ENCODE data around the gene KIAA0825. TPM values are rescaled to one million over a fixed set of nuclear protein-coding genes. Genes with fewer than 3 reads are reported as not detected.

KIAA0825 gene
- total RNA-seq, 6 experiments from 2014 or later = 1.3 to 2.8 (median 1.7) TPM

DNA sequence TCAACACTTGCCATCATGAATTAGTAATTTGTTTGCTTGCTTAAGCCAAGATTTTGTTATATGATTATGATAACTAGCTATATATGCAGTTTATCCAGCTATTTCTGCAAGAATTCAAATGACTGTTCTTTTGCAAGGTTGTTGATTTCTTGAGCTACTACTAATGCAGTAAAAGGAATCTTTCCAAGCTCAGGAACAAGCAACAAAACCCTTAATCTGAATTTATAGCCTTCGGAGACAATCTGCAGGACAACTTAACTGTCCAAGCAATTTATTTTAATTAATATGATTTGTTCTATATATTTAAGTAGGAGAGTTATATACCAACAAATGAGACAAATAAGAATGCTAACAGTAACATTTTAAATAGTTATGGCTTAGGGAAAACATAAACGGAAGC lies 450.3 kb downstream of the KIAA0825 start:
- H3K27me3 Mint-ChIP-seq (ENCODE audit: insufficient read depth) = no peaks in the 10 kb centered on the region; the same call in 1 of the 2 replicates
- H3K4me1 Mint-ChIP-seq (ENCODE audit: low read depth) = peaks cover 8% of the 10 kb centered on the region; the same call in 1 of the 2 replicates
- H3K9me3 Mint-ChIP-seq = peaks cover 4% of the 10 kb centered on the region; the same call in 1 of the 2 replicates
- no peak overlapping the region for H3K4me3 Mint-ChIP-seq
- no peak for DNase-seq
- no peak overlapping the region for H3K27ac Mint-ChIP-seq
- TF ChIP-seq, protein P1, sequence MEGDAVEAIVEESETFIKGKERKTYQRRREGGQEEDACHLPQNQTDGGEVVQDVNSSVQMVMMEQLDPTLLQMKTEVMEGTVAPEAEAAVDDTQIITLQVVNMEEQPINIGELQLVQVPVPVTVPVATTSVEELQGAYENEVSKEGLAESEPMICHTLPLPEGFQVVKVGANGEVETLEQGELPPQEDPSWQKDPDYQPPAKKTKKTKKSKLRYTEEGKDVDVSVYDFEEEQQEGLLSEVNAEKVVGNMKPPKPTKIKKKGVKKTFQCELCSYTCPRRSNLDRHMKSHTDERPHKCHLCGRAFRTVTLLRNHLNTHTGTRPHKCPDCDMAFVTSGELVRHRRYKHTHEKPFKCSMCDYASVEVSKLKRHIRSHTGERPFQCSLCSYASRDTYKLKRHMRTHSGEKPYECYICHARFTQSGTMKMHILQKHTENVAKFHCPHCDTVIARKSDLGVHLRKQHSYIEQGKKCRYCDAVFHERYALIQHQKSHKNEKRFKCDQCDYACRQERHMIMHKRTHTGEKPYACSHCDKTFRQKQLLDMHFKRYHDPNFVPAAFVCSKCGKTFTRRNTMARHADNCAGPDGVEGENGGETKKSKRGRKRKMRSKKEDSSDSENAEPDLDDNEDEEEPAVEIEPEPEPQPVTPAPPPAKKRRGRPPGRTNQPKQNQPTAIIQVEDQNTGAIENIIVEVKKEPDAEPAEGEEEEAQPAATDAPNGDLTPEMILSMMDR (IDR thresholded peaks at IDR 0.05) = no peak
- 0 out of 2 replicates have a peak, but pooled peaks cover 4% of the 10 kb centered on the region for H3K36me3 Mint-ChIP-seq (ENCODE audit: low read depth)

DNA sequence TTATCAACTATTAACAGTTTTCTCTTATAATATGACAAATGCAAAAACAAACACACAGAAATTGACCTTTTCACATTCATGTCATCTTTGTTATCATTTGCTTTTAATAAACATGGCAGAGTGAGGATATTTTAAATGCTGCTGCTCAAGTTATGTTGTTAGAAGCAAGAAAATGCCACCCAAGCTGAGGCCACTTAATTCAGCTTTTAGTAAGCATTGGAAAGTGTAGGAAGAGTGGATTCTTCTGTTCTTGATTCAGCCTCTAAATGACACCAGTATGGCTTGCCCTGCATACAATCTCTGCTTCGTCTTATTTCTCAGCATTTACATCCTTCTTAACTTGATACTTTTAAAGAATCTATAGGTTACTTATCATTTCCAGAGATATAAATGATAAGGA lies 456.6 kb downstream of the KIAA0825 start:
- Mint-ChIP-seq H3K27ac (no peak overlapping the region), H3K4me3 (no peak overlapping the region), H3K9me3 (peaks cover 4% of the 10 kb centered on the region; the same call in 1 of the 2 replicates), H3K27me3 (ENCODE audit: insufficient read depth) (no peaks in the 10 kb centered on the region; the same call in 1 of the 2 replicates), H3K36me3 (ENCODE audit: low read depth) (no peaks in the 10 kb centered on the region), H3K4me1 (ENCODE audit: low read depth) (peaks cover 8% of the 10 kb centered on the region)
- no peak for DNase-seq
- TF ChIP-seq, protein P1 (IDR thresholded peaks at IDR 0.05) = no peak

DNA sequence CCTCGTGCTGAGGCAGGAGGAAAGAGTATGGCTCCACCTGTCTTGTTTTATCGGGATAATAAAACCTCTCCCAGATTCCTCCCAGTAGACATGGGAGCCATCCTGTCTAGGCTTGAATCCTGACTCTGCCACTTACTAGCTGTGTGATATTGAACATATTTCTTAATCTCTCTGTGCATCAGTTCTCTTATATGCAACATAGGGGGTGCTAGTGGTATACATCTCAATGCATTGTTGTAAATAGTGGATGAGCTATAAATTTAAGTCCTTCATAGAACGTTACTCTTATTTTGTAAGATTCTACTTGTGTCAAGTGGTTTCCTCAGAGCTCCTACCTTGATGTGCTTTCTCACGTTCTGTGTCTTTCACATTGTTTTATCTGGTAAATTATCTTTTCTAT lies 459.3 kb downstream of the KIAA0825 start:
- no peaks in the 10 kb centered on the region for H3K27me3 Mint-ChIP-seq (ENCODE audit: insufficient read depth)
- peaks cover 3% of the 10 kb centered on the region; the same call in 1 of the 2 replicates for H3K9me3 Mint-ChIP-seq
- H3K36me3 Mint-ChIP-seq (ENCODE audit: low read depth) = no peaks in the 10 kb centered on the region
- no peak for DNase-seq
- TF ChIP-seq, protein P1 (IDR thresholded peaks at IDR 0.05) = peak; percentile 55
- H3K4me3 Mint-ChIP-seq = no peak overlapping the region
- H3K27ac Mint-ChIP-seq = no peak overlapping the region
- H3K4me1 Mint-ChIP-seq (ENCODE audit: low read depth) = peaks cover 9% of the 10 kb centered on the region

DNA sequence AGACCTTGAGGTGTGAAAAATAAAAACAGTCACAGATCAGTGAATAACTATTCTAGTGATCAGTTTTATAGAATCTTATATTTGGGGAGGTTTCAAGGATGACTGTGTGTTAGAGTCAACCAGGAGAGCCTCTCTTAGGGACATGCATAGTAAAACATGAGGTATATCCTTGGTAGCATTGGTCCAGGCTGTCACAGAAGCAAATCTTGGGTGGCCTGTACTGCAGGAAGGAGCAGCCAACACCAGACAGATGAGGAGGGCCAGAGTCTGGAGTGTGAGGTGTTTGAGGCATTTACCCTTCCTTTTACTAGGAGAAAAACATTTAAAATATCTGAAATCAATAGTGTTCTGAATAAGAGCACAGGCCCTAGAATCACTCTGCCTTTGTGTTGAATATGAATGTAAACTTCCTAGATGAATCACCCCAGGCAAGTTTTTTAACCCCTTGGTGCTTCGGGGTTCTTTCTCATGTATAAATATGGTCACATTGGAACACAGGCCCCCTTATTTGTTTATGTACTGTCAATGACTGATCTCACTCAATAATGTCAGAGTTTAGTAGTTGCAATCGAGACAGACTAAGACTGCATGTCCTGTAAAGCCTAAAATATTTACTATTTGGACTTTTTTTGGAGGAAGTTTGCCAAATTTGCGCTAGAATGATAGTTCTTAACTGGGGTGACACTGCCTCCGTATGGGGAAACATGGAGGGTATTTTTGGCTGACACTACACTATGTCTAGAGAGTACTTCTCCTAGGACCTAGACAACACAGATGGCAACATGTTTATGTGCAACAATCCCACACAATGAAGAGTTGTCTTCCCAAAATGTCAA lies 460.5 kb downstream of the KIAA0825 start:
- Mint-ChIP-seq H3K36me3 (ENCODE audit: low read depth) (no peaks in the 10 kb centered on the region), H3K9me3 (no peaks in the 10 kb centered on the region), H3K4me3 (no peak overlapping the region), H3K4me1 (ENCODE audit: low read depth) (peaks cover 14% of the 10 kb centered on the region), H3K27me3 (ENCODE audit: insufficient read depth) (no peaks in the 10 kb centered on the region), H3K27ac (no peak overlapping the region)
- TF ChIP-seq, protein P1 (IDR thresholded peaks at IDR 0.05) = no peak
- DNase-seq = no peak

DNA sequence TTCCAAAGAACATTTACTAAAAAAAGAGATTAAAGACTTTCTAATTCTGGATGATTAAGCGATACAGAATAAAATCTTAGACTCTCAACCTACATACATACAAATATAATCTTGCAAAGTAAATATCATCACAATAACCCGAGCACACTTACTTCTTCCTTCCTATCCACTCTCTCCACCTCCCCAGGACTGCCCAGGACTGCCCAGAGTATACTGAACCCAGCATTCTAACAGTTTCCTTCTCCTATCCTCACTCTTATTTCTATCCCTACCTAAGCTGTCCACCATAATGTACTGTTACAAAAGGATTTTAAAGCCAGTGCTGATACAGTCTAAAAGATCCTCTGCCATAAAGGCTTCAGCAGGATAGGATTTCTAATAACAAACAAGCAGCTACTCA lies 463.7 kb downstream of the KIAA0825 start:
- Mint-ChIP-seq H3K36me3 (ENCODE audit: low read depth) (no peaks in the 10 kb centered on the region), H3K4me3 (no peak overlapping the region), H3K9me3 (no peaks in the 10 kb centered on the region), H3K27me3 (ENCODE audit: insufficient read depth) (no peaks in the 10 kb centered on the region), H3K27ac (no peak overlapping the region), H3K4me1 (ENCODE audit: low read depth) (peaks cover 14% of the 10 kb centered on the region)
- TF ChIP-seq, protein P1 (IDR thresholded peaks at IDR 0.05) = no peak
- no peak for DNase-seq
